Prostate gland (tissue), 2 donors: ENCODE measurements around the gene GUSB.
"Not testable (repeated sequence)": the region's sequence is repeated elsewhere in the genome, so short reads cannot be mapped to it uniquely, and the experiment has no call there.

ENCODE experiments used
- CTCF ChIP-seq, 4 experiments: fragments of 200-600 bp in 2 of 4; fragments of 450-650 bp in 2 of 4; sonication (generic) in 2 of 4; IDR thresholded peaks; 1 replicate in 3 of 4; 2 replicates in 1 of 4; pipeline ENCODE4 v1.5.1; 2016 to 2019; ENCODE audit warnings: antibody characterized with exemption in 4 of 4, mild to moderate bottlenecking in 2 of 4, moderate library complexity in 2 of 4
- POLR2A ChIP-seq: fragments of 450-650 bp; IDR thresholded peaks from one replicate; pipeline ENCODE4 v1.6.1; 2016; ENCODE audit warnings: antibody characterized with exemption, mild to moderate bottlenecking

GRCh38 chr7:65988503-65988902, 6.5 kb upstream of the GUSB start:
- TF ChIP-seq CTCF (IDR thresholded peaks at IDR 0.05); POLR2A: not testable (repeated sequence)
